Endothelial cell of umbilical vein (primary cell): Measurements from ENCODE around the gene SIN3B. TPM values are rescaled to one million over a fixed set of nuclear protein-coding genes. Genes with fewer than 3 reads are reported as not detected.
"Not testable (repeated sequence)": the region's sequence is repeated elsewhere in the genome, so short reads cannot be mapped to it uniquely, and the experiment has no call there.

Experiments used
- BruUV-seq: library from RNA; stranded (reverse); fragments of 400-500 nt; replicated peaks from 2 replicates; lab custom pipeline; 2021; lab: Mats Ljungman, UMichigan
- CTCF ChIA-PET: fragments of 300-600, 350-600 bp; sonication (Branson Sonifier 250); formaldehyde crosslinking; loops from one replicate; lab custom pipeline; 2021; ENCODE audit warnings: antibody characterized with exemption, inconsistent platforms; lab: Charles Lee
- POLR2A ChIA-PET: fragments of 300-600, 350-600 bp; sonication (Branson Sonifier 250); formaldehyde crosslinking; loops from one replicate; lab custom pipeline; 2021; ENCODE audit warnings: antibody characterized with exemption, inconsistent platforms; lab: Charles Lee
- DNase-seq: peaks from one replicate; pipeline ENCODE4 v3.0.0-alpha.2; 2011; ENCODE audit warnings: low read depth, low spot score
- FAIRE-seq: peaks from 2 replicates; lab custom pipeline; 2011; peaks lifted over from hg19 to GRCh38; lab: Jason Lieb, UNC
- H2AFZ ChIP-seq: 2 replicates; pipeline ENCODE4 v1.6.0; 2012; ENCODE audit warnings: low read depth, low read length, control low read depth, inconsistent platforms
- H3K27ac ChIP-seq: 2 replicates; pipeline ENCODE4 v1.5.1; 2011; ENCODE audit warnings: low read depth, mild to moderate bottlenecking, control low read depth, low read length, moderate library complexity; ENCODE audit not compliant: insufficient read depth
- H3K27me3 ChIP-seq, 2 experiments: 2 replicates each; pipeline versions ENCODE4 v1.6.0 to v1.6.1; 2011; ENCODE audit warnings: low read length in 2 of 2, mixed read lengths in 1 of 2; ENCODE audit not compliant: control insufficient read depth in 2 of 2, insufficient read depth in 2 of 2
- H3K36me3 ChIP-seq, 2 experiments: 2 replicates in 1 of 2; 3 replicates in 1 of 2; pipeline ENCODE4 v1.5.1; 2011; ENCODE audit warnings: low read length in 2 of 2, mild to moderate bottlenecking in 1 of 2, moderate library complexity in 1 of 2; ENCODE audit not compliant: control insufficient read depth in 2 of 2, insufficient read depth in 2 of 2; ENCODE audit errors: extremely low read depth in 1 of 2
- H3K4me1 ChIP-seq: 3 replicates; pipeline ENCODE4 v1.5.1; 2011; ENCODE audit warnings: mild to moderate bottlenecking, low read length; ENCODE audit not compliant: control insufficient read depth, insufficient read depth; ENCODE audit errors: extremely low read depth
- H3K4me2 ChIP-seq: 2 replicates; pipeline ENCODE4 v1.6.1; 2011; ENCODE audit warnings: low read length, control low read depth, mixed read lengths; ENCODE audit not compliant: insufficient read depth
- H3K4me3 ChIP-seq, 3 experiments: fragments of 200-600 bp in 1 of 3; sonication (generic), shearing (Covaris generic) in 1 of 3; replicated peaks in 1 of 3; 2 replicates each; pipeline ENCODE4 v1.5.1; 2011 to 2016; ENCODE audit warnings: control low read depth in 3 of 3, low read length in 3 of 3, mild to moderate bottlenecking in 2 of 3, inconsistent platforms in 1 of 3, low read depth in 1 of 3, moderate library complexity in 1 of 3; ENCODE audit not compliant: insufficient read depth in 1 of 3
- H3K79me2 ChIP-seq: 2 replicates; pipeline ENCODE4 v1.6.0; 2012; ENCODE audit warnings: low read length, inconsistent platforms; ENCODE audit not compliant: control insufficient read depth, insufficient read depth
- H3K9ac ChIP-seq: replicated peaks from 2 replicates; pipeline ENCODE3; 2011; ENCODE audit warnings: low read length, control low read depth; ENCODE audit not compliant: insufficient read depth; ENCODE audit errors: extremely low read depth
- H3K9me1 ChIP-seq: replicated peaks from 3 replicates; pipeline ENCODE4 v1.6.0; 2011; ENCODE audit warnings: mild to moderate bottlenecking, low read length; ENCODE audit not compliant: control insufficient read depth, insufficient read depth; ENCODE audit errors: extremely low read depth
- H3K9me3 ChIP-seq: replicated peaks from 2 replicates; pipeline ENCODE4 v1.5.1; 2012; ENCODE audit warnings: low read length, inconsistent platforms; ENCODE audit not compliant: control insufficient read depth, insufficient read depth
- H4K20me1 ChIP-seq: replicated peaks from 2 replicates; pipeline ENCODE3; 2011; ENCODE audit warnings: mild to moderate bottlenecking, low read length; ENCODE audit not compliant: control insufficient read depth, insufficient read depth; ENCODE audit errors: extremely low read depth
- EZH2 ChIP-seq: IDR thresholded peaks from 2 replicates; pipeline ENCODE4 v1.6.1; 2012; ENCODE audit warnings: borderline replicate concordance, low read depth, mild to moderate bottlenecking, moderate library complexity, low read length, inconsistent platforms; ENCODE audit not compliant: severe bottlenecking
- FOS ChIP-seq: IDR thresholded peaks from 2 replicates; pipeline ENCODE4 v1.6.1; 2011; ENCODE audit warnings: mild to moderate bottlenecking, low read length, moderate library complexity, borderline replicate concordance; ENCODE audit not compliant: insufficient read depth
- GATA2 ChIP-seq: IDR thresholded peaks from 2 replicates; pipeline ENCODE4 v1.7.0; 2011; ENCODE audit warnings: low read depth, mild to moderate bottlenecking, moderate library complexity, mixed read lengths, low read length; ENCODE audit not compliant: insufficient read length, insufficient read depth
- JUN ChIP-seq: IDR thresholded peaks from 2 replicates; pipeline ENCODE4 v1.6.1; 2011; ENCODE audit warnings: borderline replicate concordance, low read depth; ENCODE audit not compliant: insufficient read length, insufficient read depth
- MAX ChIP-seq: IDR thresholded peaks from 2 replicates; pipeline ENCODE4 v1.6.1; 2011; ENCODE audit not compliant: insufficient read depth, insufficient read length
- MYC ChIP-seq: IDR thresholded peaks from one replicate; pipeline ENCODE4 v1.6.1; 2011; ENCODE audit warnings: mild to moderate bottlenecking, low read depth, low read length
- POLR2A ChIP-seq: IDR thresholded peaks from 2 replicates; pipeline ENCODE4 v1.6.1; 2012; ENCODE audit warnings: low read depth, mild to moderate bottlenecking, control low read depth, low read length
- POLR2AphosphoS5 ChIP-seq: IDR thresholded peaks from 2 replicates; pipeline ENCODE4 v1.6.1; 2012; ENCODE audit warnings: low read depth, mild to moderate bottlenecking, control low read depth, low read length, moderate library complexity; ENCODE audit not compliant: insufficient read depth
- dilution Hi-C: fragments of 300-500 bp; cut with MboI; formaldehyde crosslinking; loops from one replicate; pipeline ENCODE4 v1.15.0; 2019; ENCODE audit warnings: low sequenced_read_pairs; ENCODE audit not compliant: extremely low pct_ligation_motif_present
- intact Hi-C: fragments of 100-400 bp; cut with micrococcal nuclease; formaldehyde crosslinking; loops from one replicate; pipeline ENCODE4 v1.10.0; 2022
- polyA plus RNA-seq, 4 experiments: library from polyadenylated mRNA; depleted of rRNA in 3 of 4; stranded (reverse) in 3 of 4; unstranded in 1 of 4; fragments of >200 nt; gene quantifications; 2 replicates each; pipeline versions ENCODE4 v1.2.1 to v1.2.3, GENCODE V29; 2011 to 2012; ENCODE audit warnings: missing spikeins in 1 of 4
- total RNA-seq: library from RNA; stranded (reverse); gene quantifications from 2 replicates; pipeline ENCODE4 v1.2.3, GENCODE V29; 2021
- TF ChIP-seq, protein P1 (sequence below), 2 donors: IDR thresholded peaks; 1 replicate in 1 of 2; 2 replicates in 1 of 2; pipeline ENCODE4 v1.5.1; 2011; ENCODE audit warnings: low read length in 2 of 2, mild to moderate bottlenecking in 2 of 2, moderate library complexity in 2 of 2, control low read depth in 1 of 2, inconsistent platforms in 1 of 2, low read depth in 1 of 2; ENCODE audit not compliant: insufficient read depth in 1 of 2; ENCODE audit errors: extremely low read depth in 1 of 2

Gene SIN3B
- total and polyA plus RNA-seq, 2 donors (not counting 3 experiments of a cell fraction or from before 2014, with no cell fraction given), result 46.2 to 75.0 TPM

DNA sequence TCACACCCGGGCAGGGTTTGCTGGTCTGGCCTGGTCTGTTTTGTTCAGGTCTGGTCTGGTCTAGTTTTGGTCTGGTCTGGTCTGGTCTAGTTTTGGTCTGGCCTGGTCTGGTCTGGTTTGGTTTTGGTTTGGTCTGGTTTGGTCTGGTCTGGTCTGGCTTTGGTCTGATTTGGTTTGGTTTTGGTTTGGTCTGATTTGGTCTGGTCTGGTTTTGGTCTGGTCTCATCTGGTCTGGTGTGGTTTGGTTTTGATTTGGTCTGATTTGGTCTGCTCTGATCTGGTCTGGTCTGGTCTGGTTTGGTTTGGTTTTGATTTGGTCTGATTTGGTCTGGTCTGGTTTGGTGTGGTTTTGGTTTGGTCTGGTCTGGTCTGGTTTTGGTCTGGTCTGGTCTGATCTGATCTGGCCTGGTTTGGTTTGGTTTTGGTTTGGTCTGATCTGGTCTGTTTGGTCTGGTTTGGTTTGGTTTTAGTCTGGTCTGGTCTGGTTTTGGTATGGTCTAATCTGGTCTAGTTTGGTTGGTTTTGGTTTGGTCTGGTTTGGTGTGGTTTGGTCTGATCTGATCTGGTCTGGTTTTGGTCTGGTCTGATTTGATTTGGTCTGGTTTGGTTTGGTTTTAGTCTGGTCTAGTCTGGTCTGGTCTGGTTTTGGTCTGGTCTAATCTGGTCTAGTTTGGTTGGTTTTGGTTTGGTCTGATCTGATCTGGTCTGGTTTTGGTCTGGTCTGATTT, 45.2 kb downstream of the SIN3B start:
- ChIA-PET POLR2A (no interaction called here), CTCF (no interaction called here)
- no TSS peak for BruUV-seq
- intact Hi-C loops, result no loop called here
- FAIRE-seq, result peak; percentile 59
- H3K27me3 ChIP-seq, result no peaks in the 10 kb centered on the region
- peaks cover 27% of the 10 kb centered on the region for H3K4me1 ChIP-seq
- TF ChIP-seq MYC, result no peak
- no peak for TF ChIP-seq POLR2A
- TF ChIP-seq FOS, result no peak
- TF ChIP-seq GATA2, result no peak
- TF ChIP-seq, protein P1, sequence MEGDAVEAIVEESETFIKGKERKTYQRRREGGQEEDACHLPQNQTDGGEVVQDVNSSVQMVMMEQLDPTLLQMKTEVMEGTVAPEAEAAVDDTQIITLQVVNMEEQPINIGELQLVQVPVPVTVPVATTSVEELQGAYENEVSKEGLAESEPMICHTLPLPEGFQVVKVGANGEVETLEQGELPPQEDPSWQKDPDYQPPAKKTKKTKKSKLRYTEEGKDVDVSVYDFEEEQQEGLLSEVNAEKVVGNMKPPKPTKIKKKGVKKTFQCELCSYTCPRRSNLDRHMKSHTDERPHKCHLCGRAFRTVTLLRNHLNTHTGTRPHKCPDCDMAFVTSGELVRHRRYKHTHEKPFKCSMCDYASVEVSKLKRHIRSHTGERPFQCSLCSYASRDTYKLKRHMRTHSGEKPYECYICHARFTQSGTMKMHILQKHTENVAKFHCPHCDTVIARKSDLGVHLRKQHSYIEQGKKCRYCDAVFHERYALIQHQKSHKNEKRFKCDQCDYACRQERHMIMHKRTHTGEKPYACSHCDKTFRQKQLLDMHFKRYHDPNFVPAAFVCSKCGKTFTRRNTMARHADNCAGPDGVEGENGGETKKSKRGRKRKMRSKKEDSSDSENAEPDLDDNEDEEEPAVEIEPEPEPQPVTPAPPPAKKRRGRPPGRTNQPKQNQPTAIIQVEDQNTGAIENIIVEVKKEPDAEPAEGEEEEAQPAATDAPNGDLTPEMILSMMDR (IDR thresholded peaks at IDR 0.05; ENCODE audit: extremely low read depth in 1 of 2, insufficient read depth in 1 of 2, low read depth in 1 of 2, low read length in 2 of 2), result no peak
- TF ChIP-seq POLR2AphosphoS5, result no peak
- no peak for TF ChIP-seq MAX
- TF ChIP-seq JUN, result no peak
- TF ChIP-seq EZH2, result no peak
- no peak overlapping the region for H2AFZ ChIP-seq
- no peaks in the 10 kb centered on the region for H3K9me3 ChIP-seq
- H3K79me2 ChIP-seq, result peaks cover 27% of the 10 kb centered on the region
- no peak overlapping the region for H3K4me2 ChIP-seq
- dilution Hi-C loops, result no loop called here
- H3K36me3 ChIP-seq, result peaks cover 27 to 39% of the 10 kb centered on the region in 2 experiments
- DNase-seq, result no peak
- no peaks in the 10 kb centered on the region for H4K20me1 ChIP-seq
- H3K9ac ChIP-seq, result no peak overlapping the region
- no peak overlapping the region for H3K4me3 ChIP-seq
- H3K27ac ChIP-seq, result peak overlapping the region; percentile 40
- H3K9me1 ChIP-seq, result no peaks in the 10 kb centered on the region

DNA sequence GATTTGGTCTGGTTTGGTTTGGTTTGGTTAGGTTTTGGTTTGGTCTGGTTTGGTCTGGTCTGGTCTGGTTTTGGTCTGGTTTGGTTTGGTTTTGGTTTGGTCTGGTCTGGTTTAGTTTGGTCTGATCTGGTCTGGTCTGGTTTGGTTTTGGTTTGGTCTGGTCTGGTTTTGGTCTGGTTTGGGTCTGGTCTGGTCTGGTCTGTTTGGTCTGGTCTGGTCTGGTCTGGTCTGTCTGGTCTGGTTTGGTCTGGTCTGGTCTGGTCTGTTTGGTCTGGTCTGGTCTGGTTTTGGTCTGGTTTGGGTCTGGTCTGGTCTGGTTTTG, 45.7 kb downstream of the SIN3B start:
- H4K20me1 ChIP-seq, intact Hi-C loops, H3K9me3 ChIP-seq, dilution Hi-C loops, H3K27ac ChIP-seq, POLR2A ChIA-PET, H3K4me3 ChIP-seq, FAIRE-seq, DNase-seq, H3K27me3 ChIP-seq, H3K9me1 ChIP-seq, BruUV-seq, H2AFZ ChIP-seq, CTCF ChIA-PET, H3K9ac ChIP-seq, H3K4me2 ChIP-seq: not testable (repeated sequence)
- Histone ChIP-seq H3K36me3 (peaks cover 23 to 39% of the 10 kb centered on the region in 2 experiments), H3K4me1 (peaks cover 27% of the 10 kb centered on the region), H3K79me2 (peaks cover 27% of the 10 kb centered on the region)
